Neural progenitor cell (in vitro differentiated cells): Measurements from ENCODE around the gene C19orf33.

Experiments
- CTCF ChIP-seq: fragments of 200-600 bp; sonication (generic); IDR thresholded peaks from 2 replicates; pipeline ENCODE4 v1.5.1; 2017; ENCODE audit warnings: antibody characterized with exemption, mild to moderate bottlenecking
- EZH2 ChIP-seq: fragments of 200-600 bp; sonication (generic); IDR thresholded peaks from 2 replicates; pipeline ENCODE4 v1.6.1; 2017; ENCODE audit warnings: antibody characterized with exemption, mild to moderate bottlenecking, moderate library complexity

GRCh38 chr19:38303517-38304351 is at the start of gene C19orf33:
- TF ChIP-seq CTCF (no peak), EZH2 (no peak)
